Renal cortex interstitium (tissue), 15 donors: ENCODE data around the gene NR2C1. TPM values are rescaled to one million over a fixed set of nuclear protein-coding genes. Genes with fewer than 3 reads are reported as not detected.
A peak's percentile ranks its signal among the peaks of the same experiment; 100 is the strongest.
"Not testable (repeated sequence)": the region's sequence is repeated elsewhere in the genome, so short reads cannot be mapped to it uniquely, and the experiment has no call there.

Experiments used
- DNase-seq, 11 donors: peaks; one replicate each; pipeline ENCODE4 v3.0.0-alpha.2; 2013; ENCODE audit warnings: low read depth in 9 of 11, low spot score in 4 of 11; ENCODE audit errors: extremely low read depth in 1 of 11
- long read RNA-seq, 16 experiments: transcript quantifications; one replicate each; lab custom pipeline, GENCODE V29; 2026
- polyA plus RNA-seq, 3 donors: library from polyadenylated mRNA; unstranded; fragments of 120-200 nt; gene quantifications; one replicate each; pipeline ENCODE4 v1.2.1, GENCODE V29; 2013; ENCODE audit not compliant: insufficient read length in 3 of 3

The NR2C1 gene
- polyA plus RNA-seq = 10 to 100 TPM; 66.8 to 82.0 (median 74.1) TPM
- long read RNA-seq, donor 1, full-length matches to known transcripts = 3 of 3 reads
- long read RNA-seq, donor 1, partial matches to known transcripts = 0 of 3 reads
- long read RNA-seq, donor 1, other reads (novel, unspliced or antisense) = 0 of 3 reads
- long read RNA-seq, donor 2, full-length matches to known transcripts = 4 of 4 reads
- long read RNA-seq, donor 2, partial matches to known transcripts = 0 of 4 reads
- long read RNA-seq, donor 2, other reads (novel, unspliced or antisense) = 0 of 4 reads
- long read RNA-seq, donor 3, full-length matches to known transcripts = 8 of 13 reads
- long read RNA-seq, donor 3, partial matches to known transcripts = 5 of 13 reads
- long read RNA-seq, donor 3, other reads (novel, unspliced or antisense) = 0 of 13 reads
- long read RNA-seq, donor 4, full-length matches to known transcripts = 11 of 11 reads
- long read RNA-seq, donor 4, partial matches to known transcripts = 0 of 11 reads
- long read RNA-seq, donor 4, other reads (novel, unspliced or antisense) = 0 of 11 reads
- long read RNA-seq, donor 5 = 0 reads
- long read RNA-seq, donor 6, full-length matches to known transcripts = 17 of 17 reads
- long read RNA-seq, donor 6, partial matches to known transcripts = 0 of 17 reads
- long read RNA-seq, donor 6, other reads (novel, unspliced or antisense) = 0 of 17 reads
- long read RNA-seq, donor 7, partial matches to known transcripts = 5 of 7 reads
- long read RNA-seq, donor 7, other reads (novel, unspliced or antisense) = 0 of 7 reads
- long read RNA-seq, donor 8, full-length matches to known transcripts = 22 of 22 reads
- long read RNA-seq, donor 8, partial matches to known transcripts = 0 of 22 reads
- long read RNA-seq, donor 8, other reads (novel, unspliced or antisense) = 0 of 22 reads
- long read RNA-seq, donor 9, full-length matches to known transcripts = 6 of 6 reads
- long read RNA-seq, donor 9, partial matches to known transcripts = 0 of 6 reads
- long read RNA-seq, donor 9, other reads (novel, unspliced or antisense) = 0 of 6 reads
- long read RNA-seq, donor 10, full-length matches to known transcripts = 4 of 4 reads
- long read RNA-seq, donor 10, partial matches to known transcripts = 0 of 4 reads
- long read RNA-seq, donor 10, other reads (novel, unspliced or antisense) = 0 of 4 reads
- long read RNA-seq, donor 11, full-length matches to known transcripts = 1 of 1 reads
- long read RNA-seq, donor 11, partial matches to known transcripts = 0 of 1 reads
- long read RNA-seq, donor 11, other reads (novel, unspliced or antisense) = 0 of 1 reads
- long read RNA-seq, donor 12, full-length matches to known transcripts = 5 of 5 reads
- long read RNA-seq, donor 12, partial matches to known transcripts = 0 of 5 reads
- long read RNA-seq, donor 12, other reads (novel, unspliced or antisense) = 0 of 5 reads
- long read RNA-seq, donor 13 = 0 reads
- long read RNA-seq, donor 14, full-length matches to known transcripts = 4 of 4 reads
- long read RNA-seq, donor 14, partial matches to known transcripts = 0 of 4 reads
- long read RNA-seq, donor 14, other reads (novel, unspliced or antisense) = 0 of 4 reads
- long read RNA-seq, donor 15, full-length matches to known transcripts = 2 of 2 reads
- long read RNA-seq, donor 15, partial matches to known transcripts = 0 of 2 reads
- long read RNA-seq, donor 15, other reads (novel, unspliced or antisense) = 0 of 2 reads
- long read RNA-seq, donor 16, transcript NR2C1-212 (2 exons, 683 nt) = major isoform, 24 of 30 reads
- long read RNA-seq, donor 16, partial matches to known transcripts = 6 of 30 reads
- long read RNA-seq, donor 16, other reads (novel, unspliced or antisense) = 0 of 30 reads

DNA sequence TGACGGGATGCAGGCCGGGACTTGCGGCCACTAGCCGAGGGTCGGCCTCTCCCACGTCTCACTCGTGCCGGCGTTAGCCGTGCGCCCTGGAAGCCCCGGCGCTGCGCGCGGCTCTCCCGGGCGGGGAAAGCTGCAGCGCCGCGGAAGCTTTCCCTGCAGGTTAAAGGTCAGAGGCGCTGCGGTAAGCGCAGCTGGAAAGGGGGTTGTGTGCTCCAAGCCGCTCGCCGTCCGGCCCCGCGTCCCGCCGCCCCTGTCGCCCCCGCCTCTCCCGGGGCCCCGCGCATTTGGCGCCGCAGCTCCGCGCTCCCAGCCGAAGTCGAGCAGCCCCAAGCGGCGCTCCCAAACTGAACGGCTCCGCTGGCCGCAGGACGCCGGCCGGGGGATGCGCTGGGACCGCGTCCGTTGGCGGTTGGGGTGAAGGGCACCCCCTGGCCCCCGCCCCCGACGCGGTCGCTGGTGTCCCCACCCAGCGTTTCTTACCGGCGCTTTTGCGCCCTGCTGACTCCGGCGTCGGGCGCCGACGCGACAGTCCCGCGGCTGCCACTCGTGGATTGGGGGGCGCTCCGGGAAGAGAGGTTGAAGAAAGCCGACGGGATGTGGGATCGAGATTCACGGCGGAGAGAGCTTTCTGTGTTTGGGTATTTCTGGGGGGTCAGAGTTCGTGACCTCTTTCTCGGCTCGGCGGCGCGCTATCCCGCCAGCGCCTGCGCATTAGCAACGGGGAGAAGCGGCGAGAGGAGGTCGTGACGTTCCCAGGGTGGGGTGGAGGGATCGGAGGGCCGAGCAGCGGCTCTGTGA, at the start of gene NR2C1:
Gene NR2C1, minus strand, starts transcription at position 719 of the 798 bp plus-strand sequence. CDS start 6,234 bp downstream, outside the sequence.
- peak; percentile 73 to 95 (median 89) for DNase-seq

- DNase-seq = no peak
Measured at GRCh38 chr12:95118788-95119179, 45.4 kb upstream of the NR2C1 start.

DNA sequence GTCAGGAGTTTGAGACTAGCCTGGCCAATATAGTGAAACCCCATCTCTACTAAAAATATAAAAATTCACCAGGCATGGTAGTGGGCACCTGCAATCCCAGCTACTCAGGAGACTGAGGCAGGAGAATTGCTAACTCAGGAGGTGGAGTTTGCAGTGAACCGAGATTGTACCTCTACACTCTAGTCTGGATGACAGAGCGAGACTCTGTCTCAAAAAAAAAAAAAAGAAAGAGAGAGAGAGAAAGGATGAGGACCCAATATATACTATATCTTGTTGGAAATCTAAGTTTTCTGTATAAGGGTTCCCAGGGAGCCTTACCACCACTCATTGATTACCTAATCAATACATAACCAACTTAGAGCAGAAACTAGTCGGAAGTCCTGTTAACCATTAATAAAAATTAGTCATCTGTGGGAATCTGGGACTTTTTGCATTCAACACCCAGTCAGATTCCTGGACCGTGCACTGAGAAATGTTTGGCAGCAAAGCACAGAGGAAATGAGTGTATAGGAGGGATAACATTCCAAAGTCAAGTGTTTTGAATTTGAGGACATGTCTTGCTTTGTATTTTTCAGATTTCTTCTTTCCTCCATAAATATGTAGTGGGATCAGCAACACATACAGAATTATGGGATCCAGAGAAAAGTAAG, 44.8 kb upstream of the NR2C1 start:
- DNase-seq = no peak

- peak in 8 of 11 donors; percentile 40 to 86 (median 66) for DNase-seq
Measured at GRCh38 chr12:95117178-95117599, 43.8 kb upstream of the NR2C1 start.

- no peak for DNase-seq
Measured at GRCh38 chr12:95116773-95117172, 43.4 kb upstream of the NR2C1 start.

GRCh38 chr12:95116341-95116740, 42.9 kb upstream of the NR2C1 start:
- DNase-seq = no peak

- no peak for DNase-seq
Measured at GRCh38 chr12:95115641-95116040, 42.2 kb upstream of the NR2C1 start.

- no peak for DNase-seq
Measured at GRCh38 chr12:95114766-95115405, 41.5 kb upstream of the NR2C1 start.

DNA sequence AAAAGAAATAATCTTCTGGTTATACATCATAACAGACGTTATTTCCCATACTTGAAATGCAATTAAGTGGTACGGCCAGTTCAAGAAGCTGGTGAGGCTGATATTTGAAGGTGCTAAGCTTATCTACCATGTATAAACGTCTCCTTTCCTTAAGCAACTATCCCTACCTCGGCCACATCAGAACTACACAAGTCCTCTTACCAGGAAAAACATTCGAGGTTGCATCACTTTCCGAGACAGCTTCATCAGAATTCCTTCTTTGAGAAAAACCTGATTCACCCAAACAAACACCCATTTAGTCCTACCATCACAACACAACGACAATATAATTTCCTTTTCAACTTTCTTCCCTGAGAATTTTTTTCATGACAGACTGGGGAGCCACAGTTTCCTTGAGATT, 33.9 kb upstream of the NR2C1 start:
- no peak for DNase-seq

- DNase-seq = no peak
Measured at GRCh38 chr12:95105540-95105939, 32.1 kb upstream of the NR2C1 start.

DNA sequence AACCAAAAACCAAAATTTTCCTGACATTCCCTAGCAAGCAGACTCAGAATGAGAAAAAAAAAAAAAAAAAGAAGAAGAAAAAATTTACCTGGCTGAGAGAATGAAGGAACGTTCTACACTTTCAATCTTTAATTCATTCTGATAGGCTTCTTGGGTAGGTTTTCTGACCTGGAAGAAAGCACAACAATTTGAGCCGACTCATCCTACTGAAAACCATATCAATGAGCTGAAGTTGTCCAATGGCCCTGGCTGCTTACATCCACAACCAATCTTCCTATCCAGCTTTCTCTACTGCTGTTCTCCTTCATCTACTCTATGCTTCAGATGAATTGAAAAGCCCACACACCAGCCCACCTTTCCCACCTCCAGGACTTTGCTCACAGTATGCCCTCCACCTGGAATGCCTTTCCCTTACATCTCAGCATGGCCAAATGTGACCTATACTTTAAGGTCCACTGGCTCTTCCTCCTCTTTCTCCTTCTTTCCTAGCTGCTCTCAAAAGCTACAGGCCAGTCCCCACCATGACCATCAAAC, 31.6 kb upstream of the NR2C1 start:
- no peak for DNase-seq

DNA sequence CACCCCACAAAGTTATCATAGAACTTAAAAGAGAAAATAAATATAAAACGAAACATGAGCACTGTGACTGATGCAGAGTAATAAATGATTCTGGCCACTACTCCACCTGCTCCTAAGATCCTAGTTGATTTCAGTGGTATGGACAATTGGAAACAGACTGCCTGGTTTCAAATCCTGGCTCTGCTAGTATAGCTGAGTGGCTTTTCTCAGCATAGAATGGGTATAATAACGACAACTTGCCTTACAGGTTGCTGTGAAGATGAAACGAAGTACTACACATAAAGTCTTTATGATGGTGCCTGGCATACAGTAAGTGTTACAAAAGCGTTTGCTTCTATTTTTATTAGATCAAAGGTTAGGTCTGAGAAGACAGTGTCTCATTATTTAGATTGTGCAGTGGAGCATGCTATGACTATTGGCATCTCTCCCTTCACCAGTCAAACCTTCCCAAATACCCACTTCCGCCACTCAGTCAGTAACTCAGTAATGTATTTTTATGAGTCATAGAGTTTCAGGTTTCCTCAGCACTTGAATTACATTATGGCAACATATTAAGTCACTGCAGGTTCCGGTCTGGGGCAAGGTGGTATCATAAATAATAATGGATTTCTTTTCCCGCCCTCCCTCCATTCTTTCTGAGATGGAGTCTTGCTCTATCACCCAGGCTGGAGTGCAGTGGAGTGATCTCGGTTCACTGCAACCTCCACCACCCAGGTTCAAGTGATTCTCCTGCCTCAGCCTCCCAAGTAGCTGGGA, 29.7 kb upstream of the NR2C1 start:
- DNase-seq = peak in 4 of 11 donors; percentile 36 to 64 (median 40)

DNA sequence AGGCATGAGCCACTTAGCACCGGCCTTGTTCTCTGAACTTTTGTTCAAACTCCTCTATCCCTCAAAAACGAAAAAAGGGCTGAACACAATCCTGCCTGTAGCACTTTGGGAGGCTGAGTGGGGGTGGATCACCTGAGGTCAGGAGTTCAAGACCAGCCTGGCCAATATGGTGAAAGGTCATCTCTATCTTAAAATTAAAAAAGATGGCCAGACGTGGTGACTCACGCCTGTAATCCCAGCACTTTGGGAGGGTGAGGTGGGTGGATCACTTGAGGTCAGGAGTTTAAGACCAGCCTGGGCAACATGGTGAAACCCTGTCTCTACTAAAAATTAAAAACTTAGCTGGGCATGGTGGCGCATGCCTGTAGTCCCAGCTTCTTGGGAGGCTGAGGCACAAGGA, 28.5 kb upstream of the NR2C1 start:
- DNase-seq = not testable (repeated sequence)

- DNase-seq = no peak
Measured at GRCh38 chr12:95100264-95101190, 27.1 kb upstream of the NR2C1 start.
